ENCODE measurements around the gene WDR4. TPM values are rescaled to one million over a fixed set of nuclear protein-coding genes. Genes with fewer than 3 reads are reported as not detected.

WDR4 gene
- total and polyA plus RNA-seq, 2 of the 13 experiments (the other 11 are each of a cell fraction or from before 2014, with no cell fraction given), result 11.3 to 14.4 TPM

DNA sequence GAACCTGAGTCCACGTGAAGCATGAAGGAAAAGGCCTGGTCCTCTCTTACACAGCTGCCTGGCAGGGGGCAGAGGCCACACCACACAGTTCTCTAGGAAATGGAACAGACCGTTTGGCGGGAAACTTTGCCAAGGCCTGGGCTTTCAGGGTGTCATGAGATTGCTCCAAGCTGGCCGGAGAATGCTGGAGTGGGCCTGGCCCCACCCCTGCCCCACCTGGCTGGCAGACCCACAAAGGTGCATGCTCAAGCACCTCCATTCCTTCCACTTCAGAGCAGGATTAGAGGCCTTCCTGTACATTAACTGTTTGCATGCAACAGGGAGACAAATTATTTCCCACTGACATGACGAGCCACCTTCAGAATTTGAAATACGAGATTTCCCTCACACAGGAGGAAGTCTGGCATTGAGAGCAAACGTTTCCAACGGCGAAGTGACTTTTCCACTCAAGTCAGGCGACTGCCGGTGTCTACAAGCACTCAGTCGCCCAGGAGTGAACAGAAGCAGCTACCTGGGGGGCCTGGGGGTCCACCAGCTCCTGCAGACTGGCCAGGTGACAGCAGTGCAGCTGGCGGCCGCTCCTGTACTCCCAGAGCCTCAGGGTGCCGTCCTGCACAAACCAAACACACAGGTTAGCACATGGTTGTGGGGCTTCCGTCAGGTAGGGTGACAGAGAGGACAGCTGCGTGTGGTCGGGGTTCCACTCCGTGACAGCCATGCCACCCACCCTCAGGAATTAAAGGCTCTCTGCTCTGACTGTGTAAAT is 24.0 kb downstream of the WDR4 start (continued):
- TF ChIP-seq, protein P1, sequence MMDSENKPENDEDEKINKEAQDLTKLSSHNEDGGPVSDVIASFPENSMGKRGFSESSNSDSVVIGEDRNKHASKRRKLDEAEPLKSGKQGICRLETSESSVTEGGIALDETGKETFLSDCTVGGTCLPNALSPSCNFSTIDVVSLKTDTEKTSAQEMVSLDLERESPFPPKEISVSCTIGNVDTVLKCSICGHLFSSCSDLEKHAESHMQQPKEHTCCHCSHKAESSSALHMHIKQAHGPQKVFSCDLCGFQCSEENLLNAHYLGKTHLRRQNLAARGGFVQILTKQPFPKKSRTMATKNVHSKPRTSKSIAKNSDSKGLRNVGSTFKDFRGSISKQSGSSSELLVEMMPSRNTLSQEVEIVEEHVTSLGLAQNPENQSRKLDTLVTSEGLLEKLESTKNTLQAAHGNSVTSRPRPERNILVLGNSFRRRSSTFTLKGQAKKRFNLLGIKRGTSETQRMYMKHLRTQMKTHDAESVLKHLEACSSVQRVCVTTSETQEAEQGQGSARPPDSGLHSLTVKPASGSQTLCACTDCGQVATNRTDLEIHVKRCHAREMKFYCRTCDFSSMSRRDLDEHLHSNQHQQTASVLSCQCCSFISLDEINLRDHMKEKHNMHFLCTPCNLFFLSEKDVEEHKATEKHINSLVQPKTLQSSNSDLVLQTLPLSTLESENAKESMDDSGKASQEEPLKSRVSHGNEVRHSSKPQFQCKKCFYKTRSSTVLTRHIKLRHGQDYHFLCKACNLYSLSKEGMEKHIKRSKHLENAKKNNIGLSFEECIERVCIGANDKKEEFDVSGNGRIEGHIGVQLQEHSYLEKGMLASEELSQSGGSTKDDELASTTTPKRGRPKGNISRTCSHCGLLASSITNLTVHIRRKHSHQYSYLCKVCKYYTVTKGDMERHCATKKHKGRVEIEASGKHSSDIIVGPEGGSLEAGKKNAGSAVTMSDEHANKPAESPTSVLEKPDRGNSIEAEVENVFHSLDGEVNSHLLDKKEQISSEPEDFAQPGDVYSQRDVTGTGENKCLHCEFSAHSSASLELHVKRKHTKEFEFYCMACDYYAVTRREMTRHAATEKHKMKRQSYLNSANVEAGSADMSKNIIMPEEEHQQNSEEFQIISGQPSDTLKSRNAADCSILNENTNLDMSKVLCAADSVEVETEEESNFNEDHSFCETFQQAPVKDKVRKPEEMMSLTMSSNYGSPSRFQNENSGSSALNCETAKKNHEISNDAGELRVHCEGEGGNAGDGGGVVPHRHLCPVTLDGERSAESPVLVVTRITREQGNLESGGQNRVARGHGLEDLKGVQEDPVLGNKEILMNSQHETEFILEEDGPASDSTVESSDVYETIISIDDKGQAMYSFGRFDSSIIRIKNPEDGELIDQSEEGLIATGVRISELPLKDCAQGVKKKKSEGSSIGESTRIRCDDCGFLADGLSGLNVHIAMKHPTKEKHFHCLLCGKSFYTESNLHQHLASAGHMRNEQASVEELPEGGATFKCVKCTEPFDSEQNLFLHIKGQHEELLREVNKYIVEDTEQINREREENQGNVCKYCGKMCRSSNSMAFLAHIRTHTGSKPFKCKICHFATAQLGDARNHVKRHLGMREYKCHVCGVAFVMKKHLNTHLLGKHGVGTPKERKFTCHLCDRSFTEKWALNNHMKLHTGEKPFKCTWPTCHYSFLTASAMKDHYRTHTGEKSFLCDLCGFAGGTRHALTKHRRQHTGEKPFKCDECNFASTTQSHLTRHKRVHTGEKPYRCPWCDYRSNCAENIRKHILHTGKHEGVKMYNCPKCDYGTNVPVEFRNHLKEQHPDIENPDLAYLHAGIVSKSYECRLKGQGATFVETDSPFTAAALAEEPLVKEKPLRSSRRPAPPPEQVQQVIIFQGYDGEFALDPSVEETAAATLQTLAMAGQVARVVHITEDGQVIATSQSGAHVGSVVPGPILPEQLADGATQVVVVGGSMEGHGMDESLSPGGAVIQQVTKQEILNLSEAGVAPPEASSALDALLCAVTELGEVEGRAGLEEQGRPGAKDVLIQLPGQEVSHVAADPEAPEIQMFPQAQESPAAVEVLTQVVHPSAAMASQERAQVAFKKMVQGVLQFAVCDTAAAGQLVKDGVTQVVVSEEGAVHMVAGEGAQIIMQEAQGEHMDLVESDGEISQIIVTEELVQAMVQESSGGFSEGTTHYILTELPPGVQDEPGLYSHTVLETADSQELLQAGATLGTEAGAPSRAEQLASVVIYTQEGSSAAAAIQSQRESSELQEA (CRISPR knock-in tag; IDR thresholded peaks at IDR 0.05; ENCODE audit: not compliant biosample characterization), result no peak
- TF ChIP-seq ZFP41 (CRISPR knock-in tag; IDR thresholded peaks at IDR 0.05; ENCODE audit: borderline replicate concordance) (no peak), POLR2A (IDR thresholded peaks at IDR 0.05; ENCODE audit: insufficient read depth in 1 of 2, low read depth in 2 of 2, low read length in 2 of 2) (no peak), KDM4B (CRISPR knock-in tag; IDR thresholded peaks at IDR 0.05) (no peak), ZNF260 (CRISPR knock-in tag; IDR thresholded peaks at IDR 0.05; ENCODE audit: borderline replicate concordance, low read depth) (no peak), KDM3A (CRISPR knock-in tag; IDR thresholded peaks at IDR 0.05; ENCODE audit: low read depth) (no peak)

All from HepG2 (cell line).